Retinal pigment epithelial cell (primary cell): Measurements from ENCODE around the gene MRPL22.

ENCODE experiments used
- DNase-seq: peaks from one replicate; pipeline ENCODE4 v3.0.0-alpha.2; 2010; ENCODE audit warnings: low read depth
- H3K4me3 ChIP-seq: 2 replicates; pipeline ENCODE4 v1.5.1; 2011; ENCODE audit warnings: mild to moderate bottlenecking, low read length, control low read depth, moderate library complexity
- TF ChIP-seq, protein P1 (sequence below): conservative IDR thresholded peaks from 2 replicates; pipeline ENCODE4 v1.5.1; 2011; ENCODE audit warnings: low read depth, low read length, control low read depth, inconsistent platforms

Gene MRPL22

GRCh38 chr5:155010881-155011280, 70.0 kb downstream of the MRPL22 start:
- TF ChIP-seq, protein P1, sequence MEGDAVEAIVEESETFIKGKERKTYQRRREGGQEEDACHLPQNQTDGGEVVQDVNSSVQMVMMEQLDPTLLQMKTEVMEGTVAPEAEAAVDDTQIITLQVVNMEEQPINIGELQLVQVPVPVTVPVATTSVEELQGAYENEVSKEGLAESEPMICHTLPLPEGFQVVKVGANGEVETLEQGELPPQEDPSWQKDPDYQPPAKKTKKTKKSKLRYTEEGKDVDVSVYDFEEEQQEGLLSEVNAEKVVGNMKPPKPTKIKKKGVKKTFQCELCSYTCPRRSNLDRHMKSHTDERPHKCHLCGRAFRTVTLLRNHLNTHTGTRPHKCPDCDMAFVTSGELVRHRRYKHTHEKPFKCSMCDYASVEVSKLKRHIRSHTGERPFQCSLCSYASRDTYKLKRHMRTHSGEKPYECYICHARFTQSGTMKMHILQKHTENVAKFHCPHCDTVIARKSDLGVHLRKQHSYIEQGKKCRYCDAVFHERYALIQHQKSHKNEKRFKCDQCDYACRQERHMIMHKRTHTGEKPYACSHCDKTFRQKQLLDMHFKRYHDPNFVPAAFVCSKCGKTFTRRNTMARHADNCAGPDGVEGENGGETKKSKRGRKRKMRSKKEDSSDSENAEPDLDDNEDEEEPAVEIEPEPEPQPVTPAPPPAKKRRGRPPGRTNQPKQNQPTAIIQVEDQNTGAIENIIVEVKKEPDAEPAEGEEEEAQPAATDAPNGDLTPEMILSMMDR = no peak
- no peak for DNase-seq

DNA sequence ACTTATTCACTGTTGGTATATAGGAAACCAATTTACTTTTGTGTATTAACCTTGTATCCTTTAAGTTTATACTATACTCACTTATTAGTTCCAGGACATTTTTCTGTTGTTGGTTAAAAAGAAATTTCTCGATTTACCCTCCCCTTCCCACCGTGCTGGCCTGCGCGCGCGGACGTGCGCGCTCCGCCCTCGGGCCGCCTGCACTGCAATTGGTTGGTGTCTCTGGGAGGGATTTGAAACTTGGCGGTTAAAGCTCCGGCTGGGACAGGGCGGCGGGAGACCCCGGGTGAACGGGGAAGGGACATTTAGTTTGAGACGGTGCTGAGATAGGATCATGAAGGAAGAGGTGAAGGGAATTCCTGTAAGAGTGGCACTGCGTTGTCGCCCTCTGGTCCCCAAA, 72.7 kb downstream of the MRPL22 start, which contains the start of gene KIF4B:
TSS of gene KIF4B (plus strand) at position 230 of the 400 bp plus-strand sequence. CDS start at position 335, 105 bp downstream.
- TF ChIP-seq, protein P1 = no peak
- DNase-seq = no peak

More at GRCh38 chr5:155010881-155011280, 70.0 kb downstream of the MRPL22 start:
- no peak overlapping the region for H3K4me3 ChIP-seq

DNA sequence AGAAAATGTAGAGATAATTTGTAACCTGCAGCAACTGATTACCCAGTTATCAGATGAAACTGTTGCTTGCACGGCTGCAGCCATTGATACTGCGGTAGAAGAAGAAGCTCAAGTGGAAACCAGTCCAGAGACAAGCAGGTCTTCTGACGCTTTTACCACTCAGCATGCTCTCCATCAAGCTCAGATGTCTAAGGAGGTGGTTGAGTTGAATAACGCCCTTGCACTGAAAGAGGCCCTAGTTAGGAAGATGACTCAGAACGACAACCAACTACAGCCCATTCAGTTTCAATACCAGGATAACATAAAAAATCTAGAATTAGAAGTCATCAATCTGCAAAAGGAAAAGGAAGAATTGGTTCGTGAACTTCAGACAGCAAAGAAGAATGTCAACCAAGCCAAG, 74.4 kb downstream of the MRPL22 start:
- H3K4me3 ChIP-seq = no peak overlapping the region
- TF ChIP-seq, protein P1 = no peak
- DNase-seq = no peak

More for the DNA sequence above, 72.7 kb downstream of the MRPL22 start, which contains the start of gene KIF4B:
- no peak within 1 kb of the TSS for H3K4me3 ChIP-seq

GRCh38 chr5:155017610-155018009, 76.7 kb downstream of the MRPL22 start:
- no peak for DNase-seq
- no peak overlapping the region for H3K4me3 ChIP-seq
- TF ChIP-seq, protein P1 = no peak
